ENCODE measurements around the gene FOXL3. TPM values are rescaled to one million over a fixed set of nuclear protein-coding genes. Genes with fewer than 3 reads are reported as not detected.

Gene FOXL3
- polyA plus RNA-seq, 1 experiment = not detected

- Histone ChIP-seq H3K4me3 (ENCODE audit: low read depth, low read length) (no peak overlapping the region), H3K27me3 (ENCODE audit: control insufficient read depth, insufficient read depth, low read length) (no peaks in the 10 kb centered on the region), H3K9me3 (ENCODE audit: control insufficient read depth, insufficient read depth, low read length) (peaks cover 89% of the 10 kb centered on the region), H3K27ac (ENCODE audit: low read depth, low read length) (no peak overlapping the region)
- DNase-seq (ENCODE audit: low read depth, low spot score) = no peak
- TF ChIP-seq, protein P1, sequence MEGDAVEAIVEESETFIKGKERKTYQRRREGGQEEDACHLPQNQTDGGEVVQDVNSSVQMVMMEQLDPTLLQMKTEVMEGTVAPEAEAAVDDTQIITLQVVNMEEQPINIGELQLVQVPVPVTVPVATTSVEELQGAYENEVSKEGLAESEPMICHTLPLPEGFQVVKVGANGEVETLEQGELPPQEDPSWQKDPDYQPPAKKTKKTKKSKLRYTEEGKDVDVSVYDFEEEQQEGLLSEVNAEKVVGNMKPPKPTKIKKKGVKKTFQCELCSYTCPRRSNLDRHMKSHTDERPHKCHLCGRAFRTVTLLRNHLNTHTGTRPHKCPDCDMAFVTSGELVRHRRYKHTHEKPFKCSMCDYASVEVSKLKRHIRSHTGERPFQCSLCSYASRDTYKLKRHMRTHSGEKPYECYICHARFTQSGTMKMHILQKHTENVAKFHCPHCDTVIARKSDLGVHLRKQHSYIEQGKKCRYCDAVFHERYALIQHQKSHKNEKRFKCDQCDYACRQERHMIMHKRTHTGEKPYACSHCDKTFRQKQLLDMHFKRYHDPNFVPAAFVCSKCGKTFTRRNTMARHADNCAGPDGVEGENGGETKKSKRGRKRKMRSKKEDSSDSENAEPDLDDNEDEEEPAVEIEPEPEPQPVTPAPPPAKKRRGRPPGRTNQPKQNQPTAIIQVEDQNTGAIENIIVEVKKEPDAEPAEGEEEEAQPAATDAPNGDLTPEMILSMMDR (IDR thresholded peaks at IDR 0.05; ENCODE audit: low read depth, low read length) = no peak
- POLR2A ChIA-PET = no interaction called here
- CTCF ChIA-PET = interaction anchor here (0.6 kb wide), 2 partner anchors 146 to 199 kb away, joined by 3 to 4 read pairs; no protein-coding TSS in a partner anchor
Observed at GRCh38 chr7:264541-265191, 25.3 kb upstream of the FOXL3 start.

DNA sequence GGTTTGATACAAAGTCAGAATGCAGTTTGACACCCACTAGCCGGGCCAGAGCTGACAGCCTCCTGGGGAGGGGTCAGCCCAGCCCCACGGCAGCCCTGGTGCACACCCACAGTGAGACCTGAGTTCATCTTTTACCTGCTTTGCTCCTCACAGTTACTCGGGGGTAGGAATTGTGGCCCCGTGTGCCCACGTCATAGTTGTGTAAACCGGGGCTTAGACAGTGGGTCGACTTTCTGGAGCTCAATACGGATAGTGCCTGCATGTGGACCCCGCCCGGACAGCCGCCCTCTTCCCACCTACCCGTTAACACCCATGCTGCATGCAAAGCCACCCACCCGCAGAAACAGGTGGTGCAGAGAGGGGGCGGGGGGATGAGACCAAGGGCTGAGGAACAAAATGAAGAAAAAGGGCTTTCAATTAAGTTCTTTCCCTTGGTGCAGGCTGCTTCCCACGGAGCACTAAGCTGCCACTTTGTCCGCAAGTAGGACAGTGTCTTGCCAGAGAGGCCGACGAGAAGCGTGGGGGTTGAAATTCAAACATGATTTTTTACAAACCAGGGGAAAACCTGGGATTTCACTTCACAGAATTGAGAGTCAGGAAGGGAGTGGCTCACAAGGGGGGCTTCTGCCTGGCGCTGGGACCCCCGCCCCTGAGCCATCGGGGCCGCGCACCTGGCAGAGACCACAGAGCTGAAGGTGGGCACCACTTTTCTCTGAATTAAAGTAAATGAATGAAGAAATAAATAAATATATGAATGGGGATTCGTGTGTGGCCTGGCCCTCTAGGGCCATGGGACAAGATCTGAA lies 24.6 kb upstream of the FOXL3 start:
- ChIA-PET POLR2A (no interaction called here), CTCF (no interaction called here)
- Histone ChIP-seq H3K9me3 (ENCODE audit: control insufficient read depth, insufficient read depth, low read length) (peaks cover 84% of the 10 kb centered on the region), H3K27me3 (ENCODE audit: control insufficient read depth, insufficient read depth, low read length) (no peaks in the 10 kb centered on the region), H3K4me3 (ENCODE audit: low read depth, low read length) (no peak overlapping the region), H3K27ac (ENCODE audit: low read depth, low read length) (no peak overlapping the region)
- DNase-seq (ENCODE audit: low read depth, low spot score) = no peak
- TF ChIP-seq, protein P1 (IDR thresholded peaks at IDR 0.05; ENCODE audit: low read depth, low read length) = no peak

DNA sequence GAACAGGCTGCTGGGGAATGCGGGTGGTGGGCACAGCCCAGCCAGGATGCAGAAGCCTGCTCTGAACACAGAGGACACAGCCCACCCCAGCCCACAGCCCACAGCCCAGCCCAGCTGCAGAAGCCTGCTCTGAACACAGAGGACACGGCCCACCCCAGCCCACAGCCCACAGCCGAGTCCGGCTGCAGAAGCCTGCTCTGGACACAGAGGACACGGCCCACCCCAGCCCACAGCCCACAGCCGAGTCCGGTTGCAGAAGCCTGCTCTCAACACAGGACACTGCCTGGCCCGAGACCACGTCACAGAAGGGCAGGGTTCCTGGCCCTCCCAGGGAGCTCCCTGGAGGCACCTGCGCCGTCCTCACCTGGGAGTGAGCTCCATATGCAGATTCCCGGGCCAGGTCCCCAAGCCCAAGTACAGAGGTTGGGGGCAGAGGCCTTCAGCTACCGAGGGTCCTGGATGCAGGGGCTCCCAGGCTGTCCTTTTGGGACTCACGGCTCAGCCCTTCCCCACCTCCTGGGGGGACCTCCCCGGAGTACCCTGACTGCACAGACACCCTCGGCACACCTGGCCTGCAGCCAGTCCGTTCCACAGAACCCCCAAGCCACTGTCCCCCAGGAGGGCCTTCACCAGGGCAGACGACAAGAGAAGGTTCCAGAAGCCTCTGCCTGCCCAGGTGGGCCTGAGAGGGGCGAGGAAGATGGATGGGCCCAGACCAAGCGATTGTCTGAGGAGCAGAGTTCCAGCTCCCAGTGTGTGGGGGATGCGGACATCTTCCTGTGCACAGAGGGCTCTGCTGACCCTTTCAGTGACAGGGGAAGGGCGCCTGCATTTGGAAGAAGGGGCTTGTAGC lies 23.7 kb upstream of the FOXL3 start:
- ChIA-PET POLR2A (no interaction called here), CTCF (interaction anchor here (0.7 kb wide), 1 partner anchor 12 kb away, joined by 3 read pairs; no protein-coding TSS in a partner anchor)
- Histone ChIP-seq H3K27ac (ENCODE audit: low read depth, low read length) (no peak overlapping the region), H3K9me3 (ENCODE audit: control insufficient read depth, insufficient read depth, low read length) (peaks cover 77% of the 10 kb centered on the region), H3K27me3 (ENCODE audit: control insufficient read depth, insufficient read depth, low read length) (no peaks in the 10 kb centered on the region), H3K4me3 (ENCODE audit: low read depth, low read length) (no peak overlapping the region)
- TF ChIP-seq, protein P1 (IDR thresholded peaks at IDR 0.05; ENCODE audit: low read depth, low read length) = no peak
- DNase-seq (ENCODE audit: low read depth, low spot score) = no peak

- DNase-seq (ENCODE audit: low read depth, low spot score) = no peak
- CTCF ChIA-PET = interaction anchor here (0.7 kb wide), 1 partner anchor 13 kb away, joined by 3 read pairs; no protein-coding TSS in a partner anchor
Observed at GRCh38 chr7:266851-267840, 22.8 kb upstream of the FOXL3 start.

More at GRCh38 chr7:266851-267840, 22.8 kb upstream of the FOXL3 start:
- H3K27ac ChIP-seq (ENCODE audit: low read depth, low read length) = no peak overlapping the region
- POLR2A ChIA-PET = interaction anchor here (0.5 to 0.6 kb wide), 2 partner anchors 20 to 26 kb away, joined by 4 to 5 read pairs; no protein-coding TSS in a partner anchor
- TF ChIP-seq, protein P1 (IDR thresholded peaks at IDR 0.05; ENCODE audit: low read depth, low read length) = no peak
- no peak overlapping the region for H3K4me3 ChIP-seq (ENCODE audit: low read depth, low read length)
- H3K27me3 ChIP-seq (ENCODE audit: control insufficient read depth, insufficient read depth, low read length) = no peaks in the 10 kb centered on the region
- H3K9me3 ChIP-seq (ENCODE audit: control insufficient read depth, insufficient read depth, low read length) = peaks cover 74% of the 10 kb centered on the region

Measured in AG04450 (cell line).